Measurements from ENCODE around the gene GPRC6A. TPM values are rescaled to one million over a fixed set of nuclear protein-coding genes. Genes with fewer than 3 reads are reported as not detected.
"Not testable (repeated sequence)": the region's sequence is repeated elsewhere in the genome, so short reads cannot be mapped to it uniquely, and the experiment has no call there.

Gene GPRC6A
- total RNA-seq, 6 experiments from 2014 or later, result not detected

- peak; percentile 39 for DNase-seq
- Mint-ChIP-seq H3K27ac (no peak overlapping the region), H3K9me3 (no peaks in the 10 kb centered on the region), H3K4me3 (no peak overlapping the region), H3K4me1 (ENCODE audit: low read depth) (peaks cover 12% of the 10 kb centered on the region), H3K27me3 (ENCODE audit: insufficient read depth) (peaks cover 3% of the 10 kb centered on the region; the same call in 1 of the 2 replicates), H3K36me3 (ENCODE audit: low read depth) (no peaks in the 10 kb centered on the region)
- TF ChIP-seq CTCF (IDR thresholded peaks at IDR 0.05), result no peak
Measured at GRCh38 chr6:116840091-116840490, 11.2 kb upstream of the GPRC6A start.

DNA sequence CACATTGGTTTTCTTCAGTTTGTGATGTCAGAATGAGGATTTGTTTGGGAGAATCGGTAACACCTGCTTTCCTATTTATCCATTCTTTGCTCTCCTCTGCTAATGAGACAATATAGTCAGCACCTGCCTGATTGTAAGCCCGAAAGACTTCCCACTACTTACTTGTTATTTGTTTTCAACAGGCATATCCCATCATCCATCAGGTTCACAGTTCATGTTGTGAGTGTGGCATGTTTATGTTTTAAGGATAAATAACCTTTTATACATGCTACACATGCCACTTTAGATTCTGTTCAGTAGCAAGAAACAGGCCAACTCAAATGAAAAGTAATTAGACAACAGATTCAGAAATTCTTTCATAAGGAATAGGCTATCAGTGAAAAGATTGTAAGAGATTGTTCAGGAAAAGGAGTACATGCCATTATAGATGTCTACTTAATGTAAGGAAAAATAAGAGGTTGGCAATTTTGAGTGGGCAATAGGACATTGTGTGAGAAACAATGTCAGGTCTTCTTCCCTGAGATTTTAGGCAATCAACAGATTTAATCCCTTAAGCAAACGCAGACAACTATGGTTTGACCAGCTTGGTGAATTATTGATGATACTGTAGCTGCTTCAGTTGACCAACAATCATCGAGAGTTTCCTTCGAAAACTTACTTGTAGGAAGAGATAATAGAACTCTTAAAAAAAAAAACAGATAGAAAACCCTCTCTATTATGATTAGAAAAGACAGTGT is 7.9 kb upstream of the GPRC6A start:
- peaks cover 12% of the 10 kb centered on the region for H3K4me1 Mint-ChIP-seq (ENCODE audit: low read depth)
- H3K36me3 Mint-ChIP-seq (ENCODE audit: low read depth), result no peaks in the 10 kb centered on the region
- H3K9me3 Mint-ChIP-seq, result no peaks in the 10 kb centered on the region
- DNase-seq, result no peak
- H3K27me3 Mint-ChIP-seq (ENCODE audit: insufficient read depth), result peaks cover 8% of the 10 kb centered on the region; the same call in 1 of the 2 replicates
- H3K4me3 Mint-ChIP-seq, result no peak overlapping the region
- TF ChIP-seq CTCF (IDR thresholded peaks at IDR 0.05), result no peak
- no peak overlapping the region for H3K27ac Mint-ChIP-seq

- not testable (repeated sequence) for H3K27ac Mint-ChIP-seq; H3K36me3 Mint-ChIP-seq (ENCODE audit: low read depth); H3K4me1 Mint-ChIP-seq (ENCODE audit: low read depth); DNase-seq; H3K9me3 Mint-ChIP-seq; H3K4me3 Mint-ChIP-seq
- peaks cover 10% of the 10 kb centered on the region; the same call in 1 of the 2 replicates for H3K27me3 Mint-ChIP-seq (ENCODE audit: insufficient read depth)
Measured at GRCh38 chr6:116834526-116834925, 5.6 kb upstream of the GPRC6A start.

DNA sequence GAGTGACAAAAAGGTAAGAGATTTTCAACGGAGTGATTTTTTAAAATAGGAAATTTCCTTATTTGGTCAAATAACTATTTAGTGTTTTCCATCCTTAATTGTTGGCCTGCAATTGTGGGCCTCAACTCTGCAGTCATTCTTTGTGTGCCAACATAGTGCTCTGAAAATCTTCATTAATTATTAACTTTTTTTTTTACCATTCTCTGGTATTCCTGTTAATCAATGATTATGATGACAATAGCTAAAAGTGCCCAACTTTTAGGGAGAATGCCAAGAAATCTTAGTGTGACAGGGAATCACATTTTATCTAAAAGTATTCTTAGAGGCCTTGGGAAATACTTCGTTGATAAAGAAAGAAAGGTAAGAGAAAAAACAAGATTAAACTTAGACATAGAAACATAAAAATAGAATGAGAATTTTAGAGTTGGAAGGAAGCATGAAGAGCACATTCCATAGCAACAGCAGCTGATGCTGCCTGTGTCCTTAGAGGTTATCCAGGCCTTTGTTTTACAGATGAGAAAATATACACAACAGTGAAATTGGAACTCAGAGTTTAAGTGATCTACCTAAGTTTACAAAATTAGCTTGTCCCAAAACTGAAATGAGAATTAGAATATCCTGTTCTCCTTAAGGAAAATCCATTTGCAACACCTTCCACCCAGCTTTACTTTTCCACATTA is 1.2 kb downstream of the GPRC6A start:
- no peak overlapping the region for H3K4me3 Mint-ChIP-seq
- no peak overlapping the region for H3K27ac Mint-ChIP-seq

GRCh38 chr6:116816336-116816735 is 12.5 kb downstream of the GPRC6A start:
- not testable (repeated sequence) for H3K4me1 Mint-ChIP-seq (ENCODE audit: low read depth); H3K27me3 Mint-ChIP-seq (ENCODE audit: insufficient read depth); H3K27ac Mint-ChIP-seq; H3K9me3 Mint-ChIP-seq; H3K4me3 Mint-ChIP-seq; DNase-seq; H3K36me3 Mint-ChIP-seq (ENCODE audit: low read depth)

More for the DNA sequence above, 1.2 kb downstream of the GPRC6A start:
- DNase-seq, result no peak
- TF ChIP-seq CTCF (IDR thresholded peaks at IDR 0.05), result no peak
- Mint-ChIP-seq H3K4me1 (ENCODE audit: low read depth) (no peaks in the 10 kb centered on the region), H3K27me3 (ENCODE audit: insufficient read depth) (peaks cover 9% of the 10 kb centered on the region; the same call in 1 of the 2 replicates), H3K9me3 (no peaks in the 10 kb centered on the region; the same call in 1 of the 2 replicates), H3K36me3 (ENCODE audit: low read depth) (no peaks in the 10 kb centered on the region)

DNA sequence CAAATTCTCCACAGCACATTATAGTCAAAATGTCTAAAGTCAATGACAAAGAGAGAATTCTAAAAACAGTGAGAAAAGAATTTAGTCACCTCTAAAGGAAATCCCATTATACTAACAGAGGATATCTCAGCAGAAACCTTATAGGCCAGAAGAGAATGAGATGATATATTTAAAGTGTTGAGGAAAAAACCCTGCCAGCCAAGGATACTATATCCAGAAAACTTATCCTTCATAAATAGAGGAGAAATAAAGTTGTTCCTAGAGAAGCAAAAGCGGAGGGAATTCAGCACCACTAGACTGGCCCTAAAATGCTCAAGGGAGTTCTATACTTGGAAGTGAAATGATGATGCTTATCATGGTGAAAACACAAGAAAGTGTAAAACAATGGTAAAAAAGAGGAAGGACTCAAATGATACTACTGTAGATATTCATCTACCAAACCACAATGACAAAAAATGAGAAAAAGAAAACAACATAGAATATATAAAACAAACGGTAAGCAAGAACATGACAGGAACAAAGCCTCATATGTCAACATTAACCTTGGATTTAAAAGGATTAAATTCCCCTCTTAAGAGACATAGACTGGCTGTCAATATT is 16.7 kb downstream of the GPRC6A start:
- no peaks in the 10 kb centered on the region for H3K36me3 Mint-ChIP-seq (ENCODE audit: low read depth)
- TF ChIP-seq CTCF (IDR thresholded peaks at IDR 0.05), result no peak
- H3K9me3 Mint-ChIP-seq, result no peaks in the 10 kb centered on the region
- no peak for DNase-seq
- H3K27ac Mint-ChIP-seq, result no peak overlapping the region
- no peak overlapping the region for H3K4me3 Mint-ChIP-seq
- H3K4me1 Mint-ChIP-seq (ENCODE audit: low read depth), result no peaks in the 10 kb centered on the region
- no peaks in the 10 kb centered on the region for H3K27me3 Mint-ChIP-seq (ENCODE audit: insufficient read depth)
